Neural cell (in vitro differentiated cells): ENCODE results near the gene TMEM9. TPM values are rescaled to one million over a fixed set of nuclear protein-coding genes. Genes with fewer than 3 reads are reported as not detected.

Experiments used
- H2AFZ ChIP-seq: fragments of 200-600, 300-800 bp; sonication (generic), shearing (Covaris generic); 2 replicates; pipeline ENCODE4 v1.6.0; 2014; ENCODE audit warnings: low read depth, mild to moderate bottlenecking, antibody characterized with exemption, low read length, moderate library complexity
- H3F3A ChIP-seq: fragments of 200-600 bp; shearing (Covaris generic); 2 replicates; pipeline ENCODE4 v1.6.1; 2016; ENCODE audit warnings: mild to moderate bottlenecking, moderate library complexity, mixed read lengths, antibody characterized with exemption, low read length; ENCODE audit not compliant: insufficient read depth, poor library complexity, severe bottlenecking
- H3K27ac ChIP-seq: fragments of 200-600, 300-800 bp; sonication (generic), shearing (Covaris generic); 2 replicates; pipeline ENCODE4 v1.5.1; 2014; ENCODE audit warnings: mild to moderate bottlenecking, low read length, moderate library complexity
- H3K27me3 ChIP-seq: fragments of 300-800, 200-600 bp; sonication (generic), shearing (Covaris generic); 2 replicates; pipeline ENCODE4 v1.6.0; 2014; ENCODE audit warnings: mild to moderate bottlenecking, low read depth, low read length, moderate library complexity; ENCODE audit not compliant: insufficient read depth
- H3K36me3 ChIP-seq: fragments of 300-800, 200-600 bp; sonication (generic), shearing (Covaris generic); 2 replicates; pipeline ENCODE4 v1.5.1; 2014; ENCODE audit warnings: mild to moderate bottlenecking, antibody characterized with exemption, low read length, moderate library complexity; ENCODE audit not compliant: insufficient read depth
- H3K4me2 ChIP-seq: fragments of 300-800, 200-600 bp; sonication (generic), shearing (Covaris generic); 2 replicates; pipeline ENCODE4 v1.6.0; 2014; ENCODE audit warnings: mild to moderate bottlenecking, low read length
- H3K4me3 ChIP-seq: fragments of 300-800, 200-600 bp; sonication (generic), shearing (Covaris generic); 2 replicates; pipeline ENCODE4 v1.5.1; 2014; ENCODE audit warnings: mild to moderate bottlenecking, low read length, moderate library complexity
- H3K79me2 ChIP-seq: fragments of 200-600 bp; shearing (Covaris generic); replicated peaks from 2 replicates; pipeline ENCODE4 v1.6.0; 2014; ENCODE audit warnings: mild to moderate bottlenecking, low read length, moderate library complexity; ENCODE audit not compliant: insufficient read depth
- H3K9ac ChIP-seq: fragments of 300-800, 200-600 bp; sonication (generic), shearing (Covaris generic); 2 replicates; pipeline ENCODE4 v1.6.1; 2016; ENCODE audit warnings: mild to moderate bottlenecking, low read length, mixed read lengths
- H3K9me2 ChIP-seq: fragments of 200-600 bp; shearing (Covaris generic); 2 replicates; pipeline ENCODE4 v1.6.1; 2016; ENCODE audit warnings: mild to moderate bottlenecking, low read length, mixed read lengths; ENCODE audit not compliant: insufficient read depth
- H3K9me3 ChIP-seq: fragments of 200-600, 300-800 bp; sonication (generic), shearing (Covaris generic); 2 replicates; pipeline ENCODE4 v1.6.1; 2016; ENCODE audit warnings: mild to moderate bottlenecking, mixed run types, low read length, moderate library complexity, mixed read lengths
- H4K20me1 ChIP-seq: fragments of 200-600 bp; shearing (Covaris generic); 2 replicates; pipeline ENCODE4 v1.6.1; 2016; ENCODE audit warnings: mild to moderate bottlenecking, mixed run types; ENCODE audit not compliant: insufficient read depth
- EP300 ChIP-seq: fragments of 450-650 bp; conservative IDR thresholded peaks from 2 replicates; pipeline ENCODE4 v1.6.1; 2014; ENCODE audit warnings: antibody characterized with exemption, mild to moderate bottlenecking, moderate library complexity; ENCODE audit not compliant: poor library complexity, severe bottlenecking
- EZH2 ChIP-seq: fragments of 200-600, 300-800 bp; shearing (Covaris generic), sonication (generic); IDR thresholded peaks from 2 replicates; pipeline ENCODE4 v1.6.1; 2014; ENCODE audit warnings: antibody characterized with exemption, low read length, borderline replicate concordance, mild to moderate bottlenecking; ENCODE audit not compliant: insufficient read depth, poor library complexity, severe bottlenecking
- MXI1 ChIP-seq: fragments of 450-650 bp; conservative IDR thresholded peaks from 2 replicates; pipeline ENCODE4 v1.6.1; 2014; ENCODE audit warnings: antibody characterized with exemption, mild to moderate bottlenecking; ENCODE audit not compliant: poor library complexity, severe bottlenecking
- POLR2AphosphoS5 ChIP-seq: IDR thresholded peaks from 2 replicates; pipeline ENCODE4 v1.6.1; 2012
- RAD21 ChIP-seq: fragments of 450-650 bp; conservative IDR thresholded peaks from 2 replicates; pipeline ENCODE4 v1.6.1; 2014; ENCODE audit warnings: antibody characterized with exemption, mild to moderate bottlenecking, moderate library complexity
- SMC3 ChIP-seq: fragments of 450-650 bp; conservative IDR thresholded peaks from 2 replicates; pipeline ENCODE4 v1.6.1; 2014; ENCODE audit warnings: antibody characterized with exemption, mild to moderate bottlenecking, moderate library complexity; ENCODE audit not compliant: poor library complexity
- TAF1 ChIP-seq: IDR thresholded peaks from 2 replicates; pipeline ENCODE4 v1.6.1; 2012; ENCODE audit warnings: low read depth
- polyA plus RNA-seq: library from polyadenylated mRNA; depleted of rRNA; stranded (reverse); fragments of >200 nt; gene quantifications from 2 replicates; pipeline ENCODE4 v1.2.3, GENCODE V29; 2014
- TF ChIP-seq, protein P1 (sequence below): fragments of 450-650 bp; IDR thresholded peaks from 2 replicates; pipeline ENCODE4 v1.5.1; 2014; ENCODE audit warnings: antibody characterized with exemption, mild to moderate bottlenecking, moderate library complexity; ENCODE audit not compliant: poor library complexity, severe bottlenecking
- TF ChIP-seq, protein P2 (sequence below): IDR thresholded peaks from 2 replicates; pipeline ENCODE4 v1.6.1; 2012; ENCODE audit warnings: borderline replicate concordance

Gene TMEM9
- polyA plus RNA-seq, 1 donor from 2014 or later = 182 TPM

DNA sequence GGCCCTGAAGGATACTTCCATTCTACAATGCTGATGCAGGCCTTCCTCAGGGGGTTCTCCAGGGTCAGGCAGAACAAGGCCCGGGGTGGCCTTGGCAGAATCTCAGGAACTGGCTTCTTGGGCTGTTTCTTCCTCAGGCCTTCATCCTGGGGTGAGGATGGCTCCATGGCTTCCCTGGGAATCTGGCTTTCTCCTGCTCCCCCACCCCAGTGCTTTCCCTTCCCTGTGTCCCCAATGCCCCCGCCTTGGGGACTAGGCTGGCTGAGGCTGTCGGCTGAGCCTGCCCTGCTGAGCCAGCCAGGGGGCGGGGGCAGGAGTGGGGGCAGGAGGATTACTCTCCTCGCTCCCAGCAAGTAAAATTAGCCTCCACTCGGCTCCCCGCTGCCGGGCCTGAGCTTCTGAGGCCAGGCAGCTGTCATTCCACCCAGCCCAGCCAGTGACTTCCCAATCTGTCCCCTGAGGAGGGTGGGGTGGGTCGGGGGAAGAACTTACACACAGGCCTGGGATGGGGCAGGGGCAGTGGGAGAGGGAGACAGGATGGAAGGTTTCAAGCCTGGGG, 42.0 kb downstream of the TMEM9 start, which contains the start of gene CACNA1S:
CACNA1S (minus strand) TSS at position 254 of the 559 bp plus-strand sequence; CDS start at position 167, 87 bp downstream.
- Histone ChIP-seq H3K79me2 (no peaks in the 10 kb centered on the region), H3K9ac (no peak within 1 kb of the TSS), H3K27ac (no peak within 1 kb of the TSS), H3K4me2 (no peak within 1 kb of the TSS), H2AFZ (no peak within 1 kb of the TSS), H3K36me3 (no peaks in the 10 kb centered on the region), H3K9me2 (no peaks in the 10 kb centered on the region), H3F3A (peaks cover 3% of the 10 kb centered on the region), H3K27me3 (no peaks in the 10 kb centered on the region), H4K20me1 (no peaks in the 10 kb centered on the region), H3K9me3 (no peaks in the 10 kb centered on the region), H3K4me3 (no peak within 1 kb of the TSS)
- TF ChIP-seq TAF1 = no peak
- no peak for TF ChIP-seq EP300
- TF ChIP-seq, protein P1, sequence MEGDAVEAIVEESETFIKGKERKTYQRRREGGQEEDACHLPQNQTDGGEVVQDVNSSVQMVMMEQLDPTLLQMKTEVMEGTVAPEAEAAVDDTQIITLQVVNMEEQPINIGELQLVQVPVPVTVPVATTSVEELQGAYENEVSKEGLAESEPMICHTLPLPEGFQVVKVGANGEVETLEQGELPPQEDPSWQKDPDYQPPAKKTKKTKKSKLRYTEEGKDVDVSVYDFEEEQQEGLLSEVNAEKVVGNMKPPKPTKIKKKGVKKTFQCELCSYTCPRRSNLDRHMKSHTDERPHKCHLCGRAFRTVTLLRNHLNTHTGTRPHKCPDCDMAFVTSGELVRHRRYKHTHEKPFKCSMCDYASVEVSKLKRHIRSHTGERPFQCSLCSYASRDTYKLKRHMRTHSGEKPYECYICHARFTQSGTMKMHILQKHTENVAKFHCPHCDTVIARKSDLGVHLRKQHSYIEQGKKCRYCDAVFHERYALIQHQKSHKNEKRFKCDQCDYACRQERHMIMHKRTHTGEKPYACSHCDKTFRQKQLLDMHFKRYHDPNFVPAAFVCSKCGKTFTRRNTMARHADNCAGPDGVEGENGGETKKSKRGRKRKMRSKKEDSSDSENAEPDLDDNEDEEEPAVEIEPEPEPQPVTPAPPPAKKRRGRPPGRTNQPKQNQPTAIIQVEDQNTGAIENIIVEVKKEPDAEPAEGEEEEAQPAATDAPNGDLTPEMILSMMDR = no peak
- TF ChIP-seq POLR2AphosphoS5 = no peak
- no peak for TF ChIP-seq SMC3
- TF ChIP-seq MXI1 = no peak
- TF ChIP-seq RAD21 = no peak
- TF ChIP-seq, protein P2, sequence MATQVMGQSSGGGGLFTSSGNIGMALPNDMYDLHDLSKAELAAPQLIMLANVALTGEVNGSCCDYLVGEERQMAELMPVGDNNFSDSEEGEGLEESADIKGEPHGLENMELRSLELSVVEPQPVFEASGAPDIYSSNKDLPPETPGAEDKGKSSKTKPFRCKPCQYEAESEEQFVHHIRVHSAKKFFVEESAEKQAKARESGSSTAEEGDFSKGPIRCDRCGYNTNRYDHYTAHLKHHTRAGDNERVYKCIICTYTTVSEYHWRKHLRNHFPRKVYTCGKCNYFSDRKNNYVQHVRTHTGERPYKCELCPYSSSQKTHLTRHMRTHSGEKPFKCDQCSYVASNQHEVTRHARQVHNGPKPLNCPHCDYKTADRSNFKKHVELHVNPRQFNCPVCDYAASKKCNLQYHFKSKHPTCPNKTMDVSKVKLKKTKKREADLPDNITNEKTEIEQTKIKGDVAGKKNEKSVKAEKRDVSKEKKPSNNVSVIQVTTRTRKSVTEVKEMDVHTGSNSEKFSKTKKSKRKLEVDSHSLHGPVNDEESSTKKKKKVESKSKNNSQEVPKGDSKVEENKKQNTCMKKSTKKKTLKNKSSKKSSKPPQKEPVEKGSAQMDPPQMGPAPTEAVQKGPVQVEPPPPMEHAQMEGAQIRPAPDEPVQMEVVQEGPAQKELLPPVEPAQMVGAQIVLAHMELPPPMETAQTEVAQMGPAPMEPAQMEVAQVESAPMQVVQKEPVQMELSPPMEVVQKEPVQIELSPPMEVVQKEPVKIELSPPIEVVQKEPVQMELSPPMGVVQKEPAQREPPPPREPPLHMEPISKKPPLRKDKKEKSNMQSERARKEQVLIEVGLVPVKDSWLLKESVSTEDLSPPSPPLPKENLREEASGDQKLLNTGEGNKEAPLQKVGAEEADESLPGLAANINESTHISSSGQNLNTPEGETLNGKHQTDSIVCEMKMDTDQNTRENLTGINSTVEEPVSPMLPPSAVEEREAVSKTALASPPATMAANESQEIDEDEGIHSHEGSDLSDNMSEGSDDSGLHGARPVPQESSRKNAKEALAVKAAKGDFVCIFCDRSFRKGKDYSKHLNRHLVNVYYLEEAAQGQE = no peak
- TF ChIP-seq EZH2 = no peak

DNA sequence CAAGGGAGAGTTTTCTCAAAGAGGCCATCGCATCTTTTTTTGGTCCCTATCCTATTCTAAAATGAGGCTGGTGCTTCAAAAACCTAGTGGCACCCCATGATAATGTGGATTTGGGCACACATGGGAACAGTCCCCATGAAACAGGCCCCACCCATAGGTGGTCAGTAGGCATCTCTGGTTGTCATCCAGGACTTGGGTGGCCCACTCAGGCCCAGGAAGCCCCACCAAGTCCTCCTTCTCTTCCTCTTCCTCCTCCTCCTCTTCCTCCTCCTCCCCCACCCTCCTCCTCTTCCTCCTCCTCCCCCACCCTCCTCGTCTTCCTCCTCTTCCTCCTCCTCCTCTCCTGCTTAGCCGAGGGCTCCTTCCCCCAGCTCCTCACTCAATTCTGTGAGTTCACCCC, 42.6 kb downstream of the TMEM9 start:
- Histone ChIP-seq H3K79me2 (no peaks in the 10 kb centered on the region), H3K36me3 (no peaks in the 10 kb centered on the region), H3K27me3 (no peaks in the 10 kb centered on the region), H3K9me3 (no peaks in the 10 kb centered on the region), H3K9ac (no peak overlapping the region), H3K9me2 (no peaks in the 10 kb centered on the region), H3K4me2 (no peak overlapping the region), H3F3A (peaks cover 3% of the 10 kb centered on the region), H3K4me3 (no peak overlapping the region), H4K20me1 (no peaks in the 10 kb centered on the region), H3K27ac (no peak overlapping the region), H2AFZ (no peak overlapping the region)
- TF ChIP-seq RAD21 = no peak
- no peak for TF ChIP-seq MXI1
- no peak for TF ChIP-seq POLR2AphosphoS5
- TF ChIP-seq, protein P1 = no peak
- no peak for TF ChIP-seq TAF1
- no peak for TF ChIP-seq SMC3
- TF ChIP-seq, protein P2 = no peak
- no peak for TF ChIP-seq EZH2
- TF ChIP-seq EP300 = no peak
